ENCODE results near the gene ANAPC4.

- TF ChIP-seq CTCF (IDR thresholded peaks at IDR 0.05; ENCODE audit: control extremely low read depth in 1 of 3, insufficient read depth in 1 of 3, low read depth in 1 of 3, low read length in 3 of 3): peak; percentile 6 to 28 (median 17); a peak in 3 of 4 replicates
- TF ChIP-seq TAF1 (IDR thresholded peaks at IDR 0.05; ENCODE audit: low read depth, low read length): no peak
- TF ChIP-seq EGR1 (IDR thresholded peaks at IDR 0.05; ENCODE audit: borderline replicate concordance, low read depth, low read length): no peak
Measured at GRCh38 chr4:25427871-25428270, 50.8 kb downstream of the ANAPC4 start.

All from H1 (cell line).